Transverse colon (tissue), 3 donors: ENCODE measurements around the gene ATP1B3.

Source experiments
- EP300 ChIP-seq: sonication (generic); formaldehyde crosslinking; IDR thresholded peaks from one replicate; pipeline ENCODE4 v1.6.1; 2017; ENCODE audit warnings: antibody characterized with exemption, low read depth
- TF ChIP-seq, protein P1 (sequence below), 5 experiments: fragments of 200-600 bp in 3 of 5; fragments of 450-650 bp in 2 of 5; sonication (generic) in 3 of 5; IDR thresholded peaks; 1 replicate in 2 of 5; 2 replicates in 3 of 5; pipeline ENCODE4 v1.5.1; 2016 to 2017; ENCODE audit warnings: antibody characterized with exemption in 5 of 5, inconsistent platforms in 3 of 5, mild to moderate bottlenecking in 2 of 5, moderate library complexity in 1 of 5

DNA sequence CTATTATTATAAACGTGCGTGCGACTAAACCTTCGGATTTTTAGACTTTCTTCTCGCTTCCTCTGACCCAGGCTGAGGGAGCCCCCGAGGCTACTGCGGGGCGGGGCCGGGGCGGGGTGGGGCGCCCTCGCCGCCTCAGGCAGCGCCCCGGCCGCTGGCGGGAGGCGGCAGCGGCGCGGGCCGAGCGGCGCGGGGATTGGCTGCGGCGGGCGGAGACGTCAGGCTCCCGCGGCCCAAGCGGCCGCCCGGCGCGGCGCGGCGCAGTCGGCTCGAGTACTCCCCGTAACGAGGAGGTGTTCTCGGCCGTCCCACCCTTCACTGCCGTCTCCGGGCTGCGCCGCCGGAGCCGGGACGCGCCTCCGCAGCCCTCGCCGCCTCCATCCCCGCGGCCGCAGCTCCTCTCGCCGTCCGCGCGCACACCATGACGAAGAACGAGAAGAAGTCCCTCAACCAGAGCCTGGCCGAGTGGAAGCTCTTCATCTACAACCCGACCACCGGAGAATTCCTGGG lies at the start of gene ATP1B3:
- no peak for TF ChIP-seq EP300
- TF ChIP-seq, protein P1, sequence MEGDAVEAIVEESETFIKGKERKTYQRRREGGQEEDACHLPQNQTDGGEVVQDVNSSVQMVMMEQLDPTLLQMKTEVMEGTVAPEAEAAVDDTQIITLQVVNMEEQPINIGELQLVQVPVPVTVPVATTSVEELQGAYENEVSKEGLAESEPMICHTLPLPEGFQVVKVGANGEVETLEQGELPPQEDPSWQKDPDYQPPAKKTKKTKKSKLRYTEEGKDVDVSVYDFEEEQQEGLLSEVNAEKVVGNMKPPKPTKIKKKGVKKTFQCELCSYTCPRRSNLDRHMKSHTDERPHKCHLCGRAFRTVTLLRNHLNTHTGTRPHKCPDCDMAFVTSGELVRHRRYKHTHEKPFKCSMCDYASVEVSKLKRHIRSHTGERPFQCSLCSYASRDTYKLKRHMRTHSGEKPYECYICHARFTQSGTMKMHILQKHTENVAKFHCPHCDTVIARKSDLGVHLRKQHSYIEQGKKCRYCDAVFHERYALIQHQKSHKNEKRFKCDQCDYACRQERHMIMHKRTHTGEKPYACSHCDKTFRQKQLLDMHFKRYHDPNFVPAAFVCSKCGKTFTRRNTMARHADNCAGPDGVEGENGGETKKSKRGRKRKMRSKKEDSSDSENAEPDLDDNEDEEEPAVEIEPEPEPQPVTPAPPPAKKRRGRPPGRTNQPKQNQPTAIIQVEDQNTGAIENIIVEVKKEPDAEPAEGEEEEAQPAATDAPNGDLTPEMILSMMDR (IDR thresholded peaks at IDR 0.05), result no peak
